ENCODE measurements around the gene EIF4E2. TPM values are rescaled to one million over a fixed set of nuclear protein-coding genes. Genes with fewer than 3 reads are reported as not detected.

EIF4E2 gene
- polyA plus RNA-seq, 1 experiment = 23.1 TPM

DNA sequence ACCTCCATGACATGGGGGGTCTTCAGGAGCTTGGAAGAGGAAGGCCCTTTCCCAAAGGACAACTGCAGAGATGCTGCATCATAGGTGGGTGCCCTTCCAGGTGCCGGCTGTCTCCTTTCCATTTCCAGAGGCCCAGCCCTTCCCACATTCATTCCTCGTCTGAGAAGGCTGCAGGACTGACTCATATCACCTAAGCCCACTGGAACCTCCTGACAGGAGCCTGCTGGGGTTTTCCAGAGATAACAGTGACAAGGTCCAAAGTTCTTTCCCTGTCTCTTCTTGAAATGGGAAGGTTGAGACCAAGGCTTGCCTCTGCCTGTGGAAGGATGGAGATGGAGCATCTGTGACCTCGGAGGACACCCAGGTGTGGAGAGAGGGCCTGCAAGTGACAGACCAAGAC is 33.9 kb upstream of the EIF4E2 start:
- no peaks in the 10 kb centered on the region for H3K36me3 ChIP-seq (ENCODE audit: control insufficient read depth, insufficient read depth, low read length)
- POLR2A ChIA-PET = no interaction called here
- DNase-seq (ENCODE audit: low read depth) = no peak
- H3K4me3 ChIP-seq (ENCODE audit: low read depth, low read length) = no peak overlapping the region
- CTCF ChIA-PET = no interaction called here
- TF ChIP-seq CTCF (IDR thresholded peaks at IDR 0.05; ENCODE audit: insufficient read depth, low read depth, low read length) = no peak
- peaks cover 15% of the 10 kb centered on the region for H3K27me3 ChIP-seq (ENCODE audit: control insufficient read depth, insufficient read depth, low read length)

GRCh38 chr2:232518844-232519243 is 31.6 kb upstream of the EIF4E2 start:
- ChIA-PET POLR2A (no interaction called here), CTCF (interaction anchor here (1.3 to 1.5 kb wide), 2 partner anchors 71 to 74 kb away, joined by 3 to 4 read pairs; no protein-coding TSS in a partner anchor)
- no peak overlapping the region for H3K4me3 ChIP-seq (ENCODE audit: low read depth, low read length)
- H3K36me3 ChIP-seq (ENCODE audit: control insufficient read depth, insufficient read depth, low read length) = no peaks in the 10 kb centered on the region
- no peak for DNase-seq (ENCODE audit: low read depth)
- no peak for TF ChIP-seq CTCF (IDR thresholded peaks at IDR 0.05; ENCODE audit: insufficient read depth, low read depth, low read length)
- H3K27me3 ChIP-seq (ENCODE audit: control insufficient read depth, insufficient read depth, low read length) = peaks cover 27% of the 10 kb centered on the region

DNA sequence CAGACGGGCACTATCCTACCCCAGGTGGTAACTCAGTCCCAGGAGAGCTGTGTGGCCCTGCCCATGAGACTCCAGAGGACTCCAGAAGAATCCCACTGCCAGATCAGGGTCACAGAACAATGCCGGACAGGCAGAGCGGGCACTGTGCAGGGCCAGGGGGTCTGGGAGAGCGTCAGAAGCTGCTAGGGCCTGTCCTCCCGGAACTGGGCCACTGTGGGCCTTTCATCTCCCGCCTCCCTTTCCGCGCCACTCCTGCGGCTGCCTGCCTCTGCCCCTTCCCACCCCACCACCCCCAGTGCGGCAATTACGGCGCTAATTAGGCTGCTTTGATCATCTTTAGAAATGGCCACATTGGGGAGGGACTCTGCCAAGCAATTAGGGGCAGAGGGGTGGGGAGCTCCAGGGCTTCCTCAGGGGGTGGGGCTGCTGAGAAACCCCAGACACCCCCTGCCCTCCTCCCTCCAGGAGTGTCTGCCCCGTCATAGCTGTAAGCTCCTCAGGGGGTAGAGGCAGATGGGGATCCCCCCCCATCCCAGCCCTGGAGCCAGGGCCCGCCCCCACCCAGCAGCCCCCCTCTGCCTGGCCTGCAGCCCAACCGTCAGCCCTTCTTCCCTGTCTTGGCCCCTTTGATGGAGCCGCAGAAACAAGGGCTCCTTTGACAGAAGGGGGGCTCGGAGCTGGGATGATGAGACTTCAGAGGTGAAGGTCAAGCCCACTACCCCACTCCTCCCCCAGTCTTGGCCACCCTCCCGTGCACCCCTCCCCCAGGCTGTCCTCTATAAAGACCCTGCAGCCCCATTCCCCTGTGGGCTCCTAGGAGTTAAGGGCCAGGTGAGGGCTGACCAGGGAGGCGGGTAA is 30.7 kb upstream of the EIF4E2 start, which contains the start of gene PRSS56:
PRSS56 (plus strand) TSS at position 808 of the 858 bp plus-strand sequence. CDS start 211 bp downstream, outside the sequence.
- Histone ChIP-seq H3K4me3 (ENCODE audit: low read depth, low read length) (no peak within 1 kb of the TSS), H3K36me3 (ENCODE audit: control insufficient read depth, insufficient read depth, low read length) (no peaks in the 10 kb centered on the region), H3K27me3 (ENCODE audit: control insufficient read depth, insufficient read depth, low read length) (peaks cover 33% of the 10 kb centered on the region)
- ChIA-PET POLR2A (no interaction called here), CTCF (interaction anchor here (1.0 to 1.5 kb wide), 4 partner anchors 57 to 75 kb away, joined by 3 to 9 read pairs (median 4); no protein-coding TSS in a partner anchor)
- DNase-seq (ENCODE audit: low read depth) = no peak
- TF ChIP-seq CTCF (IDR thresholded peaks at IDR 0.05; ENCODE audit: insufficient read depth, low read depth, low read length) = no peak

- H3K36me3 ChIP-seq (ENCODE audit: control insufficient read depth, insufficient read depth, low read length) = no peaks in the 10 kb centered on the region
- TF ChIP-seq CTCF (IDR thresholded peaks at IDR 0.05; ENCODE audit: insufficient read depth, low read depth, low read length) = no peak
- no peak for DNase-seq (ENCODE audit: low read depth)
- H3K4me3 ChIP-seq (ENCODE audit: low read depth, low read length) = no peak overlapping the region
- ChIA-PET CTCF (interaction anchor here (1.0 to 2.2 kb wide), 3 partner anchors 10 to 74 kb away, joined by 3 to 9 read pairs (median 9); no protein-coding TSS in a partner anchor), POLR2A (no interaction called here)
- H3K27me3 ChIP-seq (ENCODE audit: control insufficient read depth, insufficient read depth, low read length) = peaks cover 33% of the 10 kb centered on the region
Observed at GRCh38 chr2:232520489-232520888, 30.0 kb upstream of the EIF4E2 start.

DNA sequence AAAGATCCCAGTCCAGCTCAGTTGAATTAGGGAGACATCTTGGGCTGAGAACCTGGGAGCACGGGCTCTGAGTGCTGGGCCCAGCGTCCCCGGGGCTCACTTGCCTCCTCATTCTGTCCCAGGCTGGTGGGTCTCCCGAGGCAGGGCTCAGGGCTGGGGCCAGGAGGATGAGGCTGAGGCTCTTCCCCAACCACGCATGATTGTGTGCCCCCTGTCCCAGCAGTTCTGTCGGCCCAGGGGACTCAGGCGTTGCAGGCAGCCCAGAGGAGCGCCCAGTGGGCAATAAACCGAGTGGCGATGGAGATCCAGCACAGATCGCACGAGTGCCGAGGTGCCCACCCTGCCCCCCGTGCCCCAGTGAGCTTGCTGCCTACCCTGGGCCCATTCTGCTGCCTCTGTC is 29.4 kb upstream of the EIF4E2 start:
- peaks cover 35% of the 10 kb centered on the region for H3K27me3 ChIP-seq (ENCODE audit: control insufficient read depth, insufficient read depth, low read length)
- no peak for DNase-seq (ENCODE audit: low read depth)
- CTCF ChIA-PET = interaction anchor here (1.0 to 4.1 kb wide), 7 partner anchors 11 to 360 kb away, joined by 3 to 29 read pairs (median 9); partner anchors contain the start of gene ALPI

More for the DNA sequence above, 29.4 kb upstream of the EIF4E2 start:
- TF ChIP-seq CTCF (IDR thresholded peaks at IDR 0.05; ENCODE audit: insufficient read depth, low read depth, low read length) = no peak
- Histone ChIP-seq H3K36me3 (ENCODE audit: control insufficient read depth, insufficient read depth, low read length) (no peaks in the 10 kb centered on the region), H3K4me3 (ENCODE audit: low read depth, low read length) (no peak overlapping the region)
- POLR2A ChIA-PET = no interaction called here

Data from BJ (cell line).